Trophoblast cell (in vitro differentiated cells and primary cell): ENCODE data around the gene DLG2.
A peak's percentile ranks its signal among the peaks of the same experiment; 100 is the strongest.

ENCODE experiments used
- DNase-seq, 2 donors: peaks; one replicate each; pipeline ENCODE4 v3.0.0-alpha.2; 2016
- H2AFZ ChIP-seq: 2 replicates; pipeline ENCODE4 v1.6.1; 2013; ENCODE audit warnings: low read length, moderate library complexity, mild to moderate bottlenecking; ENCODE audit not compliant: insufficient read depth, poor library complexity
- H2AK5ac ChIP-seq: 2 replicates; pipeline ENCODE4 v1.6.1; 2013; ENCODE audit warnings: mild to moderate bottlenecking, low read length
- H2BK120ac ChIP-seq: 2 replicates; pipeline ENCODE4 v1.6.1; 2013; ENCODE audit warnings: low read length, mild to moderate bottlenecking, moderate library complexity; ENCODE audit not compliant: insufficient read depth, poor library complexity
- H2BK12ac ChIP-seq: 2 replicates; pipeline ENCODE4 v1.6.1; 2013; ENCODE audit warnings: mild to moderate bottlenecking, low read length, moderate library complexity
- H2BK5ac ChIP-seq: 2 replicates; pipeline ENCODE4 v1.6.1; 2013; ENCODE audit warnings: low read length, low read depth, moderate library complexity, mild to moderate bottlenecking; ENCODE audit not compliant: poor library complexity
- H3K14ac ChIP-seq: 2 replicates; pipeline ENCODE4 v1.6.1; 2013; ENCODE audit warnings: mild to moderate bottlenecking, low read length
- H3K18ac ChIP-seq: 2 replicates; pipeline ENCODE4 v1.6.1; 2013; ENCODE audit warnings: mild to moderate bottlenecking, low read length
- H3K23ac ChIP-seq: 2 replicates; pipeline ENCODE4 v1.6.1; 2013; ENCODE audit warnings: low read length
- H3K27ac ChIP-seq: 2 replicates; pipeline ENCODE4 v1.5.1; 2013; ENCODE audit warnings: low read depth, mild to moderate bottlenecking, inconsistent platforms, low read length, moderate library complexity
- H3K27me3 ChIP-seq: 2 replicates; pipeline ENCODE4 v1.6.1; 2013; ENCODE audit warnings: inconsistent platforms, mild to moderate bottlenecking, low read length, moderate library complexity; ENCODE audit not compliant: insufficient read depth
- H3K36me3 ChIP-seq, 2 experiments: 1 replicate in 1 of 2; 2 replicates in 1 of 2; pipeline ENCODE4 v1.6.1; 2013; ENCODE audit warnings: low read length in 2 of 2, mild to moderate bottlenecking in 2 of 2, moderate library complexity in 1 of 2; ENCODE audit not compliant: insufficient read depth in 2 of 2, control insufficient read depth in 1 of 2
- H3K4ac ChIP-seq: 2 replicates; pipeline ENCODE4 v1.6.1; 2013; ENCODE audit warnings: low read depth, mild to moderate bottlenecking, low read length, moderate library complexity
- H3K4me1 ChIP-seq, 2 experiments: 1 replicate in 1 of 2; 2 replicates in 1 of 2; pipeline ENCODE4 v1.6.1; 2013; ENCODE audit warnings: low read length in 2 of 2, mild to moderate bottlenecking in 2 of 2, moderate library complexity in 1 of 2; ENCODE audit not compliant: insufficient read depth in 2 of 2, control insufficient read depth in 1 of 2
- H3K4me2 ChIP-seq: 2 replicates; pipeline ENCODE4 v1.6.1; 2013; ENCODE audit warnings: inconsistent platforms, mild to moderate bottlenecking, low read length, moderate library complexity
- H3K4me3 ChIP-seq: 2 replicates; pipeline ENCODE4 v1.5.1; 2013; ENCODE audit warnings: mild to moderate bottlenecking, low read depth, low read length, inconsistent platforms
- H3K79me1 ChIP-seq: one replicate; pipeline ENCODE4 v1.6.1; 2013; ENCODE audit warnings: low read length
- H3K79me2 ChIP-seq: 2 replicates; pipeline ENCODE4 v1.6.1; 2013; ENCODE audit warnings: low read length, mild to moderate bottlenecking; ENCODE audit not compliant: control insufficient read depth, insufficient read depth, poor library complexity
- H3K9ac ChIP-seq: 2 replicates; pipeline ENCODE4 v1.6.1; 2013; ENCODE audit warnings: mild to moderate bottlenecking, low read length
- H3K9me3 ChIP-seq: 2 replicates; pipeline ENCODE4 v1.6.1; 2013; ENCODE audit warnings: low read depth, mild to moderate bottlenecking, control low read depth, inconsistent platforms, low read length; ENCODE audit not compliant: insufficient read depth
- H4K12ac ChIP-seq: 2 replicates; pipeline ENCODE4 v1.6.1; 2013; ENCODE audit warnings: low read depth, mild to moderate bottlenecking, low read length, moderate library complexity
- H4K8ac ChIP-seq: 2 replicates; pipeline ENCODE4 v1.6.1; 2013; ENCODE audit warnings: low read depth, mild to moderate bottlenecking, low read length, moderate library complexity
- H4K91ac ChIP-seq: one replicate; pipeline ENCODE4 v1.6.1; 2013; ENCODE audit warnings: low read depth, mild to moderate bottlenecking, low read length, moderate library complexity
- WGBS: extraction: QIAGEN DNeasy Blood & Tissue Kit; methylation state at CpG from one replicate; pipeline ENCODE4 v1.1.7; 2013; ENCODE audit warnings: missing lambda C conversion rate; ENCODE audit not compliant: insufficient read length, insufficient coverage; ENCODE audit errors: extremely low coverage; 5-methylcytosine and 5-hydroxymethylcytosine counted together

Gene DLG2

GRCh38 chr11:84806354-84806753 is 820.8 kb downstream of the DLG2 start:
- Histone ChIP-seq H3K18ac (no peak overlapping the region), H3K4me3 (no peak overlapping the region), H3K36me3 (no peaks in the 10 kb centered on the region), H2AK5ac (no peak overlapping the region), H3K4ac (no peak overlapping the region), H3K4me2 (no peak overlapping the region), H3K9ac (no peak overlapping the region), H4K12ac (no peak overlapping the region), H2BK12ac (no peak overlapping the region), H3K27ac (no peak overlapping the region), H3K14ac (no peak overlapping the region), H2AFZ (no peak overlapping the region), H3K9me3 (no peaks in the 10 kb centered on the region), H3K27me3 (no peaks in the 10 kb centered on the region), H3K23ac (no peak overlapping the region), H3K79me2 (no peaks in the 10 kb centered on the region), H3K79me1 (no peaks in the 10 kb centered on the region), H2BK5ac (no peak overlapping the region), H4K91ac (no peak overlapping the region), H4K8ac (no peak overlapping the region), H2BK120ac (no peak overlapping the region), H3K4me1 (no peaks in the 10 kb centered on the region)
- no CpG with 5 or more reads among the region's 2 CpGs for WGBS
- DNase-seq, result no peak

GRCh38 chr11:84804041-84804440 is 823.1 kb downstream of the DLG2 start:
- no peak overlapping the region for H3K4me2 ChIP-seq
- H2BK120ac ChIP-seq, result no peak overlapping the region
- no peak overlapping the region for H3K14ac ChIP-seq
- no peaks in the 10 kb centered on the region for H3K4me1 ChIP-seq
- no peak overlapping the region for H3K4me3 ChIP-seq
- H4K8ac ChIP-seq, result no peak overlapping the region
- no peak overlapping the region for H4K91ac ChIP-seq
- no peak overlapping the region for H2BK12ac ChIP-seq
- H3K9me3 ChIP-seq, result no peaks in the 10 kb centered on the region
- H3K79me2 ChIP-seq, result no peaks in the 10 kb centered on the region
- no peak overlapping the region for H3K18ac ChIP-seq
- no peak overlapping the region for H2AK5ac ChIP-seq
- H3K36me3 ChIP-seq, result no peaks in the 10 kb centered on the region
- no peak overlapping the region for H2BK5ac ChIP-seq
- no peaks in the 10 kb centered on the region for H3K79me1 ChIP-seq
- H4K12ac ChIP-seq, result no peak overlapping the region
- no peak overlapping the region for H3K9ac ChIP-seq
- no peaks in the 10 kb centered on the region for H3K27me3 ChIP-seq
- no peak overlapping the region for H3K4ac ChIP-seq
- no peak overlapping the region for H3K27ac ChIP-seq
- H3K23ac ChIP-seq, result no peak overlapping the region
- WGBS, result no CpG with 5 or more reads among the region's 1 CpG
- no peak overlapping the region for H2AFZ ChIP-seq
- no peak for DNase-seq

GRCh38 chr11:84800755-84801346 is 826.3 kb downstream of the DLG2 start:
- Histone ChIP-seq H4K8ac (no peak overlapping the region), H3K79me1 (no peaks in the 10 kb centered on the region), H2BK120ac (no peak overlapping the region), H3K9me3 (no peaks in the 10 kb centered on the region), H2BK5ac (no peak overlapping the region), H4K12ac (no peak overlapping the region), H3K14ac (no peak overlapping the region), H3K4me2 (no peak overlapping the region), H3K36me3 (no peaks in the 10 kb centered on the region), H3K27ac (no peak overlapping the region), H2AK5ac (no peak overlapping the region), H2BK12ac (no peak overlapping the region), H3K4ac (no peak overlapping the region), H3K79me2 (no peaks in the 10 kb centered on the region), H3K4me3 (no peak overlapping the region), H3K9ac (no peak overlapping the region), H3K23ac (no peak overlapping the region), H3K18ac (no peak overlapping the region), H3K4me1 (no peaks in the 10 kb centered on the region), H3K27me3 (no peaks in the 10 kb centered on the region), H2AFZ (no peak overlapping the region), H4K91ac (no peak overlapping the region)
- no CpG with 5 or more reads among the region's 8 CpGs for WGBS
- peak; percentile 10 to 26 for DNase-seq

- Histone ChIP-seq H2BK12ac (no peak overlapping the region), H3K4me2 (no peak overlapping the region), H3K79me2 (no peaks in the 10 kb centered on the region), H2BK120ac (no peak overlapping the region), H3K9ac (no peak overlapping the region), H3K14ac (no peak overlapping the region), H2AK5ac (no peak overlapping the region), H3K23ac (no peak overlapping the region), H2BK5ac (no peak overlapping the region), H3K27ac (no peak overlapping the region), H3K4ac (no peak overlapping the region), H2AFZ (no peak overlapping the region), H3K27me3 (no peaks in the 10 kb centered on the region), H3K18ac (no peak overlapping the region), H4K8ac (no peak overlapping the region), H3K79me1 (no peaks in the 10 kb centered on the region), H3K36me3 (no peaks in the 10 kb centered on the region), H4K12ac (no peak overlapping the region), H3K9me3 (no peaks in the 10 kb centered on the region), H3K4me1 (no peaks in the 10 kb centered on the region), H4K91ac (no peak overlapping the region), H3K4me3 (no peak overlapping the region)
- no peak for DNase-seq
- WGBS, result no CpG with 5 or more reads among the region's 3 CpGs
These were observed 828.0 kb downstream of the DLG2 start for GRCh38 chr11:84799112-84799511.
